IPS-NIHi7 (cell line): Measurements from ENCODE around the gene PRLR.

ENCODE experiments used
- DNase-seq: peaks from one replicate; pipeline ENCODE4 v3.0.0; 2012; ENCODE audit warnings: mixed read lengths; ENCODE audit errors: extremely low spot score

Gene PRLR

GRCh38 chr5:35160486-35161116 lies 69.7 kb downstream of the PRLR start:
- DNase-seq, result no peak

- peak; percentile 69 for DNase-seq
Observed at GRCh38 chr5:35159370-35159742, 70.9 kb downstream of the PRLR start.

GRCh38 chr5:35158622-35159369 lies 71.5 kb downstream of the PRLR start:
- DNase-seq, result peak; percentile 26

GRCh38 chr5:35158204-35158603 lies 72.1 kb downstream of the PRLR start:
- no peak for DNase-seq

- DNase-seq, result no peak
Observed at GRCh38 chr5:35153375-35153932, 76.8 kb downstream of the PRLR start.

- DNase-seq, result no peak
Observed at GRCh38 chr5:35152733-35153132, 77.6 kb downstream of the PRLR start.

GRCh38 chr5:35151146-35151920 lies 79.0 kb downstream of the PRLR start:
- peak; percentile 26 for DNase-seq

- no peak for DNase-seq
Observed at GRCh38 chr5:35149041-35149440, 81.2 kb downstream of the PRLR start.

- no peak for DNase-seq
Observed at GRCh38 chr5:35146406-35146805, 83.9 kb downstream of the PRLR start.

GRCh38 chr5:35145691-35146317 lies 84.5 kb downstream of the PRLR start:
- DNase-seq, result no peak

GRCh38 chr5:35145012-35145411 lies 85.3 kb downstream of the PRLR start:
- DNase-seq, result no peak

- no peak for DNase-seq
Observed at GRCh38 chr5:35143841-35144240, 86.4 kb downstream of the PRLR start.

GRCh38 chr5:35141739-35142138 lies 88.5 kb downstream of the PRLR start:
- no peak for DNase-seq

GRCh38 chr5:35138232-35138631 lies 92.1 kb downstream of the PRLR start:
- no peak for DNase-seq

- DNase-seq, result no peak
Observed at GRCh38 chr5:35136386-35136785, 93.9 kb downstream of the PRLR start.

- no peak for DNase-seq
Observed at GRCh38 chr5:35135239-35135700, 95.0 kb downstream of the PRLR start.

GRCh38 chr5:35134278-35135030 lies 95.8 kb downstream of the PRLR start:
- no peak for DNase-seq

GRCh38 chr5:35133186-35133585 lies 97.1 kb downstream of the PRLR start:
- no peak for DNase-seq

- no peak for DNase-seq
Observed at GRCh38 chr5:35131723-35132122, 98.6 kb downstream of the PRLR start.

- DNase-seq, result no peak
Observed at GRCh38 chr5:35129921-35130485, 100.3 kb downstream of the PRLR start.

- DNase-seq, result no peak
Observed at GRCh38 chr5:35129276-35129675, 101.0 kb downstream of the PRLR start.
